ENCODE results near the gene OXSR1. TPM values are rescaled to one million over a fixed set of nuclear protein-coding genes. Genes with fewer than 3 reads are reported as not detected.

Gene OXSR1
- total and polyA plus RNA-seq, 10 of the 15 experiments (the other 5 are each of a cell fraction or from before 2014, with no cell fraction given): 12.4 to 54.6 (median 35.7) TPM

GRCh38 chr3:38136777-38137614 lies 28.3 kb upstream of the OXSR1 start, which contains the start of gene ACAA1 (continued):
- TF ChIP-seq ELK1 (IDR thresholded peaks at IDR 0.05; ENCODE audit: low read depth, low read length) (peak; percentile 43; the same call in 1 of the 2 replicates), NR2C1 (IDR thresholded peaks at IDR 0.05) (no peak; the same call in 1 of the 2 replicates), GATAD2B (conservative IDR thresholded peaks at IDR 0.05; ENCODE audit: low read depth) (peak; percentile 77), ATF7 (IDR thresholded peaks at IDR 0.05; ENCODE audit: low read depth) (0 out of 2 replicates have a peak, but pooled peaks have one; percentile 8), ESRRA (IDR thresholded peaks at IDR 0.05; ENCODE audit: low read length) (no peak), SREBF2 (IDR thresholded peaks at IDR 0.05; ENCODE audit: low read length) (no peak), DPF2 (IDR thresholded peaks at IDR 0.05) (peak; percentile 76), NFYB (IDR thresholded peaks at IDR 0.05; ENCODE audit: insufficient read depth, low read depth, low read length) (peak; percentile 77), CEBPB (IDR thresholded peaks at IDR 0.05; ENCODE audit: borderline replicate concordance in 1 of 2, low read depth in 2 of 2, low read length in 2 of 2) (no peak), SUPT20H (IDR thresholded peaks at IDR 0.05; ENCODE audit: borderline replicate concordance, control insufficient read depth, low read depth, low read length) (no peak), CREB1 (IDR thresholded peaks at IDR 0.05; ENCODE audit: low read depth) (no peak), IRF3 (IDR thresholded peaks at IDR 0.05) (peak; percentile 29), BMI1 (IDR thresholded peaks at IDR 0.05; ENCODE audit: borderline replicate concordance) (no peak), TCF3 (IDR thresholded peaks at IDR 0.05; ENCODE audit: borderline replicate concordance, insufficient read depth, low read depth, low read length) (no peak), MLLT1 (IDR thresholded peaks at IDR 0.05) (no peak), MTA3 (IDR thresholded peaks at IDR 0.05; ENCODE audit: borderline replicate concordance, low read length) (no peak), ATF2 (IDR thresholded peaks at IDR 0.05; ENCODE audit: low read length) (no peak), RFX5 (IDR thresholded peaks at IDR 0.05; ENCODE audit: low read depth, low read length) (peak; percentile 50), IKZF2 (IDR thresholded peaks at IDR 0.05) (peak; percentile 54 to 75; a peak in 3 of 4 replicates), NFXL1 (IDR thresholded peaks at IDR 0.05; ENCODE audit: borderline replicate concordance) (no peak), GABPA (IDR thresholded peaks at IDR 0.05; ENCODE audit: low read depth) (no peak), CBX3 (IDR thresholded peaks at IDR 0.05; ENCODE audit: borderline replicate concordance, low read depth) (no peak), IKZF1 (conservative IDR thresholded peaks at IDR 0.05) (peak; percentile 44), PBX3 (IDR thresholded peaks at IDR 0.05; ENCODE audit: insufficient replicate concordance, low read depth, low read length) (peak; percentile 74), MEF2B (IDR thresholded peaks at IDR 0.05; ENCODE audit: partially characterized antibody, poor library complexity, severe bottlenecking) (no peak)

Data from GM12878 (cell line).